ENCODE results near the gene TXNRD2.
"Not testable (repeated sequence)": the region's sequence is repeated elsewhere in the genome, so short reads cannot be mapped to it uniquely, and the experiment has no call there.

TXNRD2 gene

DNA sequence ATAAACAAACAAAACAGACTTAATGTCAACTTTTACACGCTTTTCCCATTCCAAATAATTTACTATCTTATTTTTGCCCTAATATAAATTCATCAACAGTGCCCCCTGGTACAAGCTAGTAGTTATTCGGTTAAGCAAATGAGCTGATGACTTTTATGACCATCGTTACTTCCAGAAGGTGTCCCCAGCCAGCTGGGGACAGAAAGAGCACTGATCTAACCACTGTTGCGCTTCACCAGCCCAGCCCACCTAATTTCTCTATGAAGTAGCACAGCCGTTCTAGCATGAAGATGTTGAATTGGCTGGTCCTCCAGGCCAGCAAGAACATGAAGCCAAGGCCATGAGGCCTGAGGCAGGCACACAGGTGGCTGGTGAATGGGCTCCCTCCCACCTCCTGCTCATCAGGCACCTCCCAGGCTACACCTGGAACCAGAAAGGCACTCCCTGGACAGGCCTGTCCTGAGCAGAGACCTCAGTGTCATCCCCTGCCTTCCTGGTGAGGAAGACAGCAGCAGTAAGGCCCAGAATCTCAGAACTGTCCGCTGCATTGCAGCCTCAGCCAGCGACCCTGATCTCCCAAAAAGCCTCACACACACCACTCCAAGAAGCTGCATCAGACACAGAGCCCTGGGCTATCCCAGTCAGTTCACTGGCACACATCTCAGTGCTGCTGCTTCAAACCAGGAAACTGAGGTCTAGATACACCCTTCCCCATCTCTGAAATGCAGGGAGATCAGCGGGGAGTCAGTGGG, 99.8 kb downstream of the TXNRD2 start:
- FAIRE-seq: no peak

DNA sequence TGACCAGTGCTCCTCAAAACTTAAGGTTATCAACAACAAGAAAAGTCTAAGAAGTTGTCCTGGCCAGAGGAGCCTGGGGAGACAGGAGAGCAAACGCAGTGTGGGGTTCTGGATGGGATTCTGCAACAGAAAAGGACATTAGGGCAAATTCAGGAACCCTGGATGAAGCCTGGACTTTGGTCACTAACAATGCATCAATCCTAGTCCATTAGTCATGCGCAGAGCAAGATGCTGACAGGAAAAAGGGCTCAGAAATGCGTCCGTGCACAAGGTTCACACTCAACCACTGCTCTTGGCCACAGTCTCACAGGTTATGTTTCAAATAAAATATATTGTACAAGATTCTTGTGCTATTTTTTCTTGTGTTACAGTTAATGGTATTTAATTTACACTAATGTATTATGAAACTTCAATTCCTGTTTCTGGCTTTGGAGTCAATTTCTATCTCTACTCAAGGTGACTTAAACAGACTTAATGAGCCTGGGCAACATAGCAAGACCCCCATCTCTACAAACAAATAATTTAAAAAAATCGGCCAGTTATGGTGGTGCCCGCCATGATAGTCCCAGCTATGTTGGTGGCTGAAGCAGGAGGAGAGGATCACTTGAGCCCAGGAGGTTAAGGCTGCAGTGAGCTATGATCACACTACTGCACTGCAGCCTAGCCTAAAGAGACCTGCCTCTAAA, 100.5 kb downstream of the TXNRD2 start:
- FAIRE-seq: no peak

DNA sequence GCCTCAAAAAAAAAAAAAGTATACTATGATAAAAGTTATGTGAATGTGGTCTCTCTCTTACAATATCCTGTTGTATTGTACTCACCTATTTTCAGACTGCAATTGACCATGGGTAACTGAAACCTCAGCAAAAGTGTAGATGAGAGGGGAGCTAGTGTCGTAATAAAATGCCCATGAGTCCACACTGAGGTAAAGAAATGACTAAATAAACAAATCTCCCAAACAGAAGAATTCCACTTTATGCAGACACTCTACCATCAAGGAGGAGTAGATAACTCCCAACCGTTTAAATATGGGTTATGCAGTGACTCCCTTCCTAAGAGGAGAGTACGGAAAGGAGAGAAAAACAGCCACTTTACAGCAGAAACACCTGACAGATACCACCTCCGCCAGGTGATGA, 101.6 kb downstream of the TXNRD2 start:
- no peak for FAIRE-seq

DNA sequence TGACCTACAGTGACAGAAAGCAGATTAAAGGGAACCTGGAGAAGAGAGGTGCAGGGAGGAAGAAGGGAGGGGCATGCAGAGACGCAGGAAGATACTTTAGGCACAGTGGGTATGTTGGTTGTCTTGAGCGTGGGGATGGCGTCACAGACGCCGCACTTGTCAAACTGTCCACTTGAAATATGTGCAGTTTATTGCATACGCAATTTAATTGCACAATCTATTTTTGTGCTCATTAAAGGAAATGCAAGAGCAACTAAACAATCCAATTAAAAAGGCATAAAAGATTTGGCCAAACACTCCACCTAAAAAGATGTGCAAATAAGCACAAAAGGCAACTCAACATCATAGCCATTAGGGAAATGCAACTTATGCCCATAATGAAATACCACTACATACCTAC, 103.7 kb downstream of the TXNRD2 start:
- FAIRE-seq: no peak

DNA sequence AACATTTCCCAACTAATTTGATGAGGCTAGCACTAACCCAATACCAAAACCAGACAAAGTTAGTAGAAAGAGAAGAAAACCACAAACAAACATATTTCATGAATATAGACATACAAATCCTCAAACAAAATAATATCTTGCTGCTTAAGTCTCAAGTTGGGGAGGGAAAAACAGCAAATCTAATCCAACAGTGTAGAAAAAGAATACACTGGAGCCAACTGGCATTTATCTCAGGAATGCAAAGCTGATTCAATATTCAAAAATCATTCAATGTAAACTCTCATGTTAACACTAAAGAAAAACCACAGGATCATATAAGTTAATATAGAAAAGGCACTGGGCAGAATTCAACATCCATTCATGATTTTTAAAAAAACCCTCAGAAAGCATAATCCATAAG, 105.1 kb downstream of the TXNRD2 start:
- no peak for FAIRE-seq

DNA sequence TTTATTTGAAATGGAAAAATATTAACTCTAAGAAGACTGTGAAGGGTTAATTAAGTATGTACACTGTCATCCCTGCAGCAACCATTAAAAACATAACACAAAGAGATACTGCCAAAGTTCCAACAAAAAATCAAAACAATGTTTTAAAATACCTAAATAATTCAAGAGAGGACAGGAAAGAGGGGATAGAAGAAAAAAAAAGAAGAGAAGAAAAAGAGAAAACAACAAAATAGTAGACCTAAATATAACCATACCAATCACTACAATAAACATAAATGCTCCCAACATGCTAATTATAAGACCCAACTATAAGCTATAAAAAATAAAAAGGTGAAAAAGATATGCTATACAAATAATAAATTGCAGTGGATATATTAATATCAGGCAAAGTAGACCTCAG, 107.0 kb downstream of the TXNRD2 start:
- FAIRE-seq: no peak

DNA sequence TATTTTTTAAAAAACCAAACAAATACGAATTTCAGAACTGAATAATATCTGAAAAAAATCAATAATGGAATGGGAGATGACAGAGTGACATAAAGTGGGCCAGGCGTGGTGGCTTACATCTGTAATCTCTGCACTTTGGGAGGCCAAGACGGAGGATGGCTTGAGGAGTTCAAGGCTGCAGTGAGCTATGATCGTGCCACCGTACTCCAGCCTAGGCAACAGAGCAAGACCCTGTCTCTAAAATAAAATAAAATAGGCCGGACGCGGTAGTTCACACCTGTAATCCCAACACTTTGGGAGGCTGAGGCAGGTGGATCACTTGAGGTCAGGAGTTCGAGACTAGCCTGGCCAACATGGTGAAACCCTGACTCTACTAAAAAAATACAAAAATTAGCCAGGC, 108.3 kb downstream of the TXNRD2 start:
- FAIRE-seq: not testable (repeated sequence)

DNA sequence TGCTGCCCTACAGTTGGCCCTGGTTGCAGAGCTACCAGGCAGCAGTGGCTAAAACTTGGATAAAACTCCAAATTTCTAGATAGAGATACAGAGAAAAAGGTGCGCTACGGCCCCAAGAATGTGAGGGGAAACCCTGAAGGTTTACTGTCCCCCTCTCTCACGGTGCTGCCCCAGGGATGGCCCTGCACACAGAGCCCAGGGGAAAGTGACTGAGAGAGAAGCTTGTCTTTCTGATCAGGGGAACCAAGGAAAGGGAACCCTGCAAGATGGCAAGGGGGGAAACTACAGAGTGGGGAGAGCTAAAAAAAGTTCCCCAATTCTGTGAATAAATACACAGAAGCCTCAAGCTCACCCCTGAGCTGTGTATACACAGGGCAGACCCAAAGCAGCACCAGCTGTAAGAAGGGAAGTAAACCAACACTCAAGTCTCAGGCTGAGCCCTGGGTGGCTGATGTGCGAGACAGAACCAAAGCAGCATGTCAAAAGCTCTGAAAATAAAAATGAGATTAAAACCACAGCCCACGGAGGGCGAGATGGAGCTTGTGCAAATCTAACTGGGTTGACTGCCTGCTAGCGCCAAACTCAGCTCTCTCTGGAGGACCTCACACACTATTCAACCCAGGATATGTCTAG, 109.0 kb downstream of the TXNRD2 start:
- FAIRE-seq: no peak

DNA sequence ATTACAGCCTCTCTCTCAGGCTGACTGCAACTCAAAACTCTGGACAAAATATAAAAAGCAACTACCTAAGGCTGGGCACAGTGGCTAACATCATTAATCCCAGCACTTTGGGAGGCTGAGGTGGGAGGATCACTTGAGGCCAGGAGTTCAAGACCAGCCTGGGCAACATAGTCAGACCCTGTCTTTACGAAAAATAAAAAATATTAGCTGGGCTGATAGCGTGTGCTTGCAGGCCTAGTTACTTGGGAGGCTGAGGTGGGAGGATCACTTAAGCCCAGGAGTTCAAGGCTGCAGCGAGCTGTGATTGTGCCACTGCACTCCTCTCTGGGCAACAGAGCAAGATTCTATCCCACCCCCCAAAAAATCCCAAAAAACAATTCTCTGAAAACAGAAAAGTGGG, 109.6 kb downstream of the TXNRD2 start:
- not testable (repeated sequence) for FAIRE-seq

DNA sequence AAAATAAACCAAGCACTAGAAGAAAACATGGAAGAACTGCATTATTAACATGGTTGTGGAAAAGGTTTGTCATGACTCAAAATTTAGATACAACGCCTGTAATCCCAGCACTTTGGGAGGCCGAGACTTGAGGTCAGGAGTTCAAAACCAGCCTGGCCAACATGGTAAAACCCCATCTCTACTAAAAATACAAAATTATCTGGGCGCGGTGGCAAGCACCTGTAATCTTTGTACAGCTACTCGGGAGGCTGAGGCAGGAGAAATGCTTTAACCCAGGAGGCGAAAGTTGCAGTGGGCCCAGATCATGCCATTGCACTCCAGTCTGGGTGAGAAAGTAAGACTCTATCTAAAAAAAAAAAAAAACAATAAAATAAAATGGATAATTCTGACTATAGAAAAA, 110.6 kb downstream of the TXNRD2 start:
- FAIRE-seq: no peak

DNA sequence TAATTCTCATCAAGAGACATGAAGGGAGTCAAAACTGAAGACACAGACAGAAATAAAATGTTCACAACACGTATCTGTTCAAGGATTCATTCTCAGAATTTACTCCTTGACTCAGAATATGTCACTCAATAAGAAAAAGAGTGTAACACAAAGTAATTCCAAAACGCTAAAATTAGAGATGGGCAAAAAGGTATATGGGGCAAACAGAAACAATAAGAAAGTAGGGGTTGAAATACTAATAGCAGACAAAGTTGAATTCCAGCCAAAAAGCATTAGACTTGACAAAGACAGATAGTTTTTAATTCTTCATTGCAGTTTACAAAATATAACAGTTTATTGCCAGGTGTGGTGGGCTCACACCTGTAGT, 113.6 kb downstream of the TXNRD2 start:
- no peak for FAIRE-seq

DNA sequence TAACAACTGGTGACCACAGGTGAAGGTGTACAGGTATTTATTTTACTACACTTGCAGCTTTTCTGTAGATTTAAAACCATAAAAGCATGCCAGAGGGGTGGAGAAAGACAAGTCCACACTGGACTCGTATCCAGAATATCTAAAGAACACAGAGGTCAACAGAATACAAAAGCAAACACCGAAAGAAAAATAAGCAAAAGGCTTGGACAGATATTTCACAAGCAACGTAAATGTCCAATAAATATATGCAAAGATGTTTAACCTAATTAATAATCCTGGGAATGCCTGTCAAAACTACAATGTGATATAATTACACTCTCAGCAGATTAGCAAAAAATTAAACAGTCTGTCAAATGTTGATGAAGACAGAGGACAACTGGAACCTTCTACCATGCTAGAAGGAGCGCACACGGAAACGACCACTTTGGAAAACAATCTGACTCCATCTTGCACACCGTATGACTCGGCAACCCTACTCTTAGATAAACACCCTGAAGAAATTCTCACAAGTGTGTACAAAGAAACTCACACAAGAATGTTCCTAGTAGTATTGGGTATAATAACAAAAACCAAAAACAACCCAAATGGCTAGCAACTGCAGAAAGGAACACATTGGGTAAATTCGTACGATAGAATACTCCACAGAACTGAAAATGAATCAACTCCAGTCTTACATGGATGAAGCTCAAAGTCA, 114.1 kb downstream of the TXNRD2 start:
- no peak for FAIRE-seq

DNA sequence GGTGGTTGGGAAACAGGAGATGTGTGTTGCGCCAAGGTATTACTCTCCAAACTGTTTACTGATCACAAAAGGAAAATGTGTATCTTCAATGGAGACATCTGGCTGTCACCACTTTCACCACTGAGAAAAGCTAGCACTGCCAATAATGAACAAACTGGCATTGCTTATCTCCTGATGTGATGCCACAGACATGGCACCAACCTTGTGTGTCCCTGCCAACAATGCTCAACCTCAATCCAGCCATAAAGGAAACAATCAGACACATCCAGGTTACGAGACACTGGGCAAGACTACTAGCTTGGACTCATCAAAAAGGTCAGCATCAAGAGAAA, 115.0 kb downstream of the TXNRD2 start:
- FAIRE-seq: no peak

DNA sequence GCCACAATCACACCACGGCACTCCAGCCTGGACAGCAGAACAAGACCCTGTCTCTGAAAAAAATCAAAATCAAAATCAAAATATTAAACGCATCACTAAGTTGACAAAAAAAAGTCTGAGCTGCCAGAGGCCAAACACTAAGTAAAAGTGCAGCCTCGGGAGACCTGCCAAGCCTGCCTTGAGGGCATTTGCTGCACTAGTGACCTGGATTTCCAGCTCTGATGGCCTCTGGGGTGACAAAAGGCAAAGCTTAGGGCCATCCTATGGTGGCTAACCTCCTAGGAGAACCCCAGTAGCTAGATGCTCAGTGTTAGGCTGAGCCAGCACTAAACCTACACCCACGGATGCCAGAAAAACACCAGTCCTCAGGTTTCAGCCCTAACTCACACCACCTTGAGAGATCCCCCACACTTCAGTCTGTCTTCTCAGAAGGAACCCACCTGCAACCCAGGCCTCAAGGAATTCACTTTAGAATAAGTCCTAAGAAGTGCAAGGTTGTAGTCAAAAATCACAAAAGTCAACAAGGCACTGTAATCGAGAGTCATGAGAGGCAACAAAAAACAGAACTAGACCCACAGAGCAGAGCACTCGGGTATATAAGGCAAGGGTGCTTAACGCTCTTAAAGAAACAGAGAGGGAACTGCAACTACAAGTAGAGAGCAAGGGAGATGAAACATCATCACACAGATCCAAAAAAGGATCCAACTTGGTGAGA, 115.6 kb downstream of the TXNRD2 start:
- FAIRE-seq: no peak

Measured in islet of Langerhans (tissue), 1 donor.